B cell (primary cell): ENCODE results near the gene EPM2A.

Experiments
- CTCF ChIP-seq: fragments of 200-600 bp; IDR thresholded peaks from one replicate; pipeline ENCODE4 v1.8.0; 2022; ENCODE audit warnings: antibody characterized with exemption, mild to moderate bottlenecking
- EZH2 ChIP-seq: IDR thresholded peaks from 2 replicates; pipeline ENCODE4 v1.6.1; 2012; ENCODE audit warnings: borderline replicate concordance, low read depth, mild to moderate bottlenecking, moderate library complexity, low read length; ENCODE audit not compliant: insufficient read depth, poor library complexity, severe bottlenecking

- no peak for TF ChIP-seq CTCF
- no peak for TF ChIP-seq EZH2
Measured at GRCh38 chr6:145714731-145715130, 20.6 kb downstream of the EPM2A start.
